H1 (cell line): ENCODE data around the gene TMEM92. TPM values are rescaled to one million over a fixed set of nuclear protein-coding genes. Genes with fewer than 3 reads are reported as not detected.
A peak's percentile ranks its signal among the peaks of the same experiment; 100 is the strongest.

ENCODE experiments used
- CTCF ChIA-PET: fragments of 300-600 bp; sonication (Branson Sonifier 250); formaldehyde crosslinking; loops from one replicate; lab custom pipeline; 2021; ENCODE audit not compliant: partially characterized antibody; lab: Charles Lee
- POLR2A ChIA-PET: fragments of 300-600 bp; sonication (Branson Sonifier 250); formaldehyde crosslinking; loops from one replicate; lab custom pipeline; 2021; ENCODE audit warnings: inconsistent platforms; ENCODE audit not compliant: partially characterized antibody; lab: Charles Lee
- DNase-seq, 2 experiments: peaks; one replicate each; pipeline versions ENCODE4 v3.0.0 to v3.0.0-alpha.2; 2010 to 2022; ENCODE audit warnings: low spot score in 2 of 2, low read depth in 1 of 2, mixed read lengths in 1 of 2
- FAIRE-seq: peaks from 2 replicates; lab custom pipeline; 2011; peaks lifted over from hg19 to GRCh38; lab: Jason Lieb, UNC
- H2AFZ ChIP-seq: 2 replicates; pipeline ENCODE4 v1.8.1; 2012; ENCODE audit warnings: low read length, inconsistent platforms
- H2AK5ac ChIP-seq: 2 replicates; pipeline ENCODE4 v1.6.1; 2013; ENCODE audit warnings: low read depth, low read length
- H2BK120ac ChIP-seq: replicated peaks from 2 replicates; pipeline ENCODE3; 2013; ENCODE audit warnings: low read depth, low read length, inconsistent platforms
- H2BK12ac ChIP-seq: 2 replicates; pipeline ENCODE4 v1.6.1; 2013; ENCODE audit warnings: low read depth, low read length
- H2BK15ac ChIP-seq: 2 replicates; pipeline ENCODE4 v1.6.1; 2013; ENCODE audit warnings: low read length
- H2BK20ac ChIP-seq: 2 replicates; pipeline ENCODE4 v1.6.1; 2013; ENCODE audit warnings: low read length
- H2BK5ac ChIP-seq: 2 replicates; pipeline ENCODE4 v1.6.1; 2013; ENCODE audit warnings: low read depth, low read length
- H3K14ac ChIP-seq: 2 replicates; pipeline ENCODE4 v1.6.1; 2013; ENCODE audit warnings: inconsistent platforms; ENCODE audit not compliant: insufficient read length
- H3K18ac ChIP-seq: 2 replicates; pipeline ENCODE4 v1.6.1; 2013; ENCODE audit warnings: low read length; ENCODE audit errors: extremely low read depth
- H3K23ac ChIP-seq: 2 replicates; pipeline ENCODE4 v1.6.1; 2013; ENCODE audit warnings: inconsistent platforms; ENCODE audit not compliant: insufficient read length
- H3K23me2 ChIP-seq: 2 replicates; pipeline ENCODE4 v1.6.1; 2013; ENCODE audit warnings: low read depth, low read length
- H3K27ac ChIP-seq: 2 replicates; pipeline ENCODE4 v1.6.1; 2011; ENCODE audit warnings: low read depth, low read length, inconsistent platforms
- H3K27me3 ChIP-seq, 4 experiments: replicated peaks in 1 of 4; 1 replicate in 1 of 4; 2 replicates in 3 of 4; pipeline versions ENCODE4 v1.6.1 to v1.8.1; 2011 to 2013; ENCODE audit warnings: low read length in 3 of 4, mild to moderate bottlenecking in 3 of 4, inconsistent platforms in 2 of 4, mixed read lengths in 2 of 4, moderate library complexity in 1 of 4; ENCODE audit not compliant: control insufficient read depth in 3 of 4, insufficient read depth in 3 of 4; ENCODE audit errors: extremely low read depth in 1 of 4
- H3K36me3 ChIP-seq, 4 experiments: 2 replicates each; pipeline versions ENCODE4 v1.6.1 to v1.8.1; 2011 to 2013; ENCODE audit warnings: mild to moderate bottlenecking in 4 of 4, low read length in 3 of 4, moderate library complexity in 2 of 4, control low read depth in 1 of 4, inconsistent platforms in 1 of 4; ENCODE audit not compliant: insufficient read depth in 4 of 4, control insufficient read depth in 2 of 4
- H3K4ac ChIP-seq: replicated peaks from 2 replicates; pipeline ENCODE3; 2013; ENCODE audit warnings: low read length, low read depth, mixed read lengths, inconsistent platforms; ENCODE audit not compliant: insufficient read length
- H3K4me1 ChIP-seq, 4 experiments: replicated peaks in 1 of 4; 1 replicate in 1 of 4; 2 replicates in 3 of 4; pipeline versions ENCODE4 v1.6.1 to v1.8.1; 2011 to 2013; ENCODE audit warnings: low read length in 3 of 4, inconsistent platforms in 2 of 4, mixed read lengths in 1 of 4; ENCODE audit not compliant: insufficient read depth in 4 of 4, control insufficient read depth in 3 of 4
- H3K4me2 ChIP-seq, 2 experiments: 2 replicates each; pipeline versions ENCODE4 v1.6.1 to v1.8.1; 2011 to 2013; ENCODE audit warnings: low read depth in 2 of 2, low read length in 2 of 2, control low read depth in 1 of 2, inconsistent platforms in 1 of 2, mild to moderate bottlenecking in 1 of 2; ENCODE audit not compliant: insufficient read depth in 1 of 2
- H3K4me3 ChIP-seq, 4 experiments: fragments of 200-600, 300-600 bp in 1 of 4; sonication (generic), shearing (Covaris generic), sonication (Bioruptor Twin) in 1 of 4; 2 replicates each; pipeline versions ENCODE4 v1.5.1 to v1.8.1; 2011 to 2016; ENCODE audit warnings: low read length in 4 of 4, low read depth in 3 of 4, control low read depth in 2 of 4, inconsistent platforms in 2 of 4, mild to moderate bottlenecking in 2 of 4, mixed read lengths in 1 of 4, moderate library complexity in 1 of 4; ENCODE audit not compliant: insufficient read depth in 2 of 4; ENCODE audit errors: extremely low read depth in 1 of 4
- H3K56ac ChIP-seq: replicated peaks from 2 replicates; pipeline ENCODE3; 2013; ENCODE audit warnings: low read depth, mild to moderate bottlenecking, mixed read lengths, low read length, inconsistent platforms; ENCODE audit not compliant: insufficient read length
- H3K79me1 ChIP-seq: 2 replicates; pipeline ENCODE4 v1.6.1; 2013; ENCODE audit warnings: low read depth, low read length, control low read depth
- H3K79me2 ChIP-seq, 2 experiments: 2 replicates each; pipeline versions ENCODE4 v1.6.1 to v1.8.1; 2012 to 2013; ENCODE audit warnings: low read length in 2 of 2, mild to moderate bottlenecking in 2 of 2, inconsistent platforms in 1 of 2; ENCODE audit not compliant: insufficient read depth in 2 of 2, control insufficient read depth in 1 of 2
- H3K9ac ChIP-seq, 4 experiments: replicated peaks in 1 of 4; 1 replicate in 1 of 4; 2 replicates in 3 of 4; pipeline versions ENCODE4 v1.6.1 to v1.8.1; 2011 to 2013; ENCODE audit warnings: low read depth in 3 of 4, low read length in 3 of 4, control low read depth in 2 of 4, mild to moderate bottlenecking in 2 of 4, moderate library complexity in 2 of 4, inconsistent platforms in 1 of 4; ENCODE audit errors: extremely low read depth in 1 of 4
- H3K9me3 ChIP-seq, 2 experiments: 2 replicates each; pipeline versions ENCODE4 v1.6.1 to v1.8.1; 2012 to 2013; ENCODE audit warnings: mild to moderate bottlenecking in 2 of 2, moderate library complexity in 2 of 2, control low read depth in 1 of 2, inconsistent platforms in 1 of 2, low read depth in 1 of 2, low read length in 1 of 2, mixed read lengths in 1 of 2; ENCODE audit not compliant: insufficient read depth in 2 of 2
- H4K20me1 ChIP-seq, 2 experiments: replicated peaks in 1 of 2; 2 replicates each; pipeline versions ENCODE3 to v1.8.1; 2011 to 2013; ENCODE audit warnings: inconsistent platforms in 2 of 2, low read length in 2 of 2, mild to moderate bottlenecking in 1 of 2; ENCODE audit not compliant: insufficient read depth in 2 of 2, control insufficient read depth in 1 of 2
- H4K5ac ChIP-seq: 2 replicates; pipeline ENCODE4 v1.6.1; 2013; ENCODE audit warnings: low read length, low read depth, mixed read lengths, inconsistent platforms; ENCODE audit not compliant: insufficient read length
- H4K8ac ChIP-seq: 2 replicates; pipeline ENCODE4 v1.8.0; 2013; ENCODE audit warnings: mild to moderate bottlenecking, moderate library complexity, low read length, inconsistent platforms; ENCODE audit not compliant: insufficient read depth; ENCODE audit errors: extremely low read depth
- H4K91ac ChIP-seq: replicated peaks from 2 replicates; pipeline ENCODE3; 2013; ENCODE audit warnings: low read length, mixed read lengths, inconsistent platforms; ENCODE audit not compliant: insufficient read length
- BRCA1 ChIP-seq: IDR thresholded peaks from 2 replicates; pipeline ENCODE4 v1.6.1; 2012; ENCODE audit warnings: low read depth, low read length, improper control_type of control experiment
- JUND ChIP-seq: IDR thresholded peaks from 2 replicates; pipeline ENCODE4 v1.6.1; 2011; ENCODE audit warnings: mild to moderate bottlenecking, improper control_type of control experiment, low read length
- KDM1A ChIP-seq: fragments of 200-600, 300-600 bp; sonication (generic); IDR thresholded peaks from 2 replicates; pipeline ENCODE4 v1.7.1; 2016; ENCODE audit warnings: mild to moderate bottlenecking, low read length, borderline replicate concordance
- KDM5A ChIP-seq: fragments of 200-600 bp; IDR thresholded peaks from 2 replicates; pipeline ENCODE4 v1.7.1; 2012; ENCODE audit warnings: mild to moderate bottlenecking, low read length, inconsistent platforms, mixed read lengths
- TCF12 ChIP-seq: IDR thresholded peaks from 2 replicates; pipeline ENCODE4 v1.6.1; 2011; ENCODE audit warnings: low read depth, mild to moderate bottlenecking, low read length
- WGBS, 2 experiments: shearing (Covaris generic) in 1 of 2; methylation state at CpG; one replicate each; pipeline versions ENCODE4 v1.1.6 to v1.1.7; 2013 to 2015; ENCODE audit warnings: low lambda C conversion rate in 2 of 2, mixed read lengths in 2 of 2, inconsistent platforms in 1 of 2, low coverage in 1 of 2, missing lambda C conversion rate in 1 of 2; ENCODE audit not compliant: insufficient replicate concordance in 2 of 2, insufficient coverage in 1 of 2, insufficient read length in 1 of 2; ENCODE audit errors: extremely low coverage in 1 of 2, missing lambda C conversion rate in 1 of 2; 5-methylcytosine and 5-hydroxymethylcytosine counted together
- polyA plus RNA-seq, 7 experiments: library from polyadenylated mRNA; depleted of rRNA in 3 of 7; stranded (reverse) in 5 of 7; unstranded in 2 of 7; fragments of >200 nt in 5 of 7; fragments of 200-250 nt in 2 of 7; gene quantifications; 1 replicate in 5 of 7; 2 replicates in 1 of 7; 4 replicates in 1 of 7; pipeline versions ENCODE4 v1.2.1 to v1.2.3, GENCODE V29; 2011 to 2013; ENCODE audit warnings: missing spikeins in 2 of 7, mixed read lengths in 2 of 7
- total RNA-seq: library from RNA; stranded (reverse); fragmentation: NEBNext Ultra II Directional; extraction: Animal tissue kit (Norgen Biotek cat#: 25700); gene quantifications from 2 replicates; pipeline ENCODE4 v1.2.1, GENCODE V29; 2021
- TF ChIP-seq, protein P1 (sequence below): IDR thresholded peaks from 2 replicates; pipeline ENCODE4 v1.6.1; 2011; ENCODE audit warnings: low read depth, mild to moderate bottlenecking, low read length; ENCODE audit not compliant: insufficient read depth

Gene TMEM92
- total and polyA plus RNA-seq, 2 of the 8 experiments (the other 6 are each of a cell fraction or from before 2014, with no cell fraction given), result 11.9 to 24.8 TPM

DNA sequence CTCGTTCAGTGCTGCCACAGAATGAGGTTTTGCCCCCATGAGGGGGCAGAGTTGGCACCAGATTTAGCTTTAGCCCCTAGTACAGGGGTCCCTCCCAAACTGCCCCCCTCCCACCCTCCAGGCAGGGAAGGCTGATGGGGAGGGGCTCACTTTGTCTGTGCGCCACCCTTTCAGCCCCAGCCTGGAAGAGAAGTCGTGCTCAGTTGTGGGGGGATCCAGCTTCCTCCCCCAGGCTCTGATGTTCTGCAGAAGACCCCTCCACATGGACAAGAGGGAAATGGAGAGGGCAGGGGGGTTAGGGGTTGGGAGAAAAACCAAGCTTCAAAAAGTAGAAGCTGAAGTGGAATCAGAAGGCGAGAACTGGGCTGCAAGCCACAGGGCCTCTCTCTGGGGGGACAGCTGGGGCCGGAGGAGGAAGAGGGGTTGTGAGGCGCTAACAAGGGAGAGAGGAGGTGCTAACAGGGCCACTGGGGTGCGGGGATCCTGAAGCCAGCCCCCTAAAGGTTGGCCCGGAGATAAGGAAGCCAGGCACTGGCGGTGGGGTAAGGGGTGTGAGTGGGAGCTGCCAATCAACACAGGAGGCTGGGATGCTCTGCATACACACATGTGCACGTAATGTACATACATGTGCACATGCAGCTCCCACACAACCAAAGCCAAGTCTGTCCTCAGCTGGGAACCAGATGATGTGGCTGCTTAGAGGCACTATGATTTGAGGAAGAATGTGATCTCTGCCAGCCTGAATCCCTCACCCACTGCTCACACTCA lies 7.0 kb upstream of the TMEM92 start:
- Histone ChIP-seq H3K4me3 (no peak overlapping the region), H3K79me2 (no peaks in the 10 kb centered on the region), H3K9me3 (no peaks in the 10 kb centered on the region), H4K91ac (no peak overlapping the region), H2BK5ac (no peak overlapping the region; the same call in 1 of the 2 replicates), H2BK15ac (peak overlapping the region; percentile 90; the same call in 1 of the 2 replicates), H3K23ac (no peak overlapping the region), H2BK120ac (no peak overlapping the region), H3K27ac (0 out of 2 replicates have a peak overlapping the region, but pooled peaks have one; percentile 4), H3K4me2 (no peak overlapping the region), H4K20me1 (no peaks in the 10 kb centered on the region), H2AFZ (no peak overlapping the region), H3K4me1 (peaks cover 2 to 33% (median 21%) of the 10 kb centered on the region in 4 experiments), H3K36me3 (no peaks in the 10 kb centered on the region), H2BK20ac (0 out of 2 replicates have a peak overlapping the region, but pooled peaks have one; percentile 82), H4K8ac (no peak overlapping the region), H4K5ac (no peak overlapping the region), H3K9ac (no peak overlapping the region), H3K23me2 (peaks cover 5% of the 10 kb centered on the region; the same call in 1 of the 2 replicates), H3K56ac (no peak overlapping the region), H2BK12ac (peak overlapping the region; percentile 84; the same call in 1 of the 2 replicates), H3K4ac (no peak overlapping the region), H3K18ac (no peak overlapping the region), H2AK5ac (peak overlapping the region; percentile 97; the same call in 1 of the 2 replicates), H3K27me3 (peaks cover 0 to 2% (median under 1%) of the 10 kb centered on the region in 4 experiments; a peak in 3 of 7 replicates), H3K79me1 (0 out of 2 replicates have a peak, but pooled peaks cover 3% of the 10 kb centered on the region), H3K14ac (no peak overlapping the region)
- WGBS, 2 experiments, result 81% methylated on average over 10 of the region's 10 CpGs; no CpG with 5 or more reads in 1 of the 2 experiments
- TF ChIP-seq KDM1A (no peak), TCF12 (no peak), JUND (no peak), KDM5A (no peak), BRCA1 (no peak)
- TF ChIP-seq, protein P1, sequence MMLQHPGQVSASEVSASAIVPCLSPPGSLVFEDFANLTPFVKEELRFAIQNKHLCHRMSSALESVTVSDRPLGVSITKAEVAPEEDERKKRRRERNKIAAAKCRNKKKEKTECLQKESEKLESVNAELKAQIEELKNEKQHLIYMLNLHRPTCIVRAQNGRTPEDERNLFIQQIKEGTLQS, result no peak
- FAIRE-seq (no peak), DNase-seq (no peak)
- CTCF ChIA-PET, result interaction anchor here (0.6 to 41.5 kb wide), 13 partner anchors 10 to 105 kb away, joined by 3 to 1349 read pairs (median 9); partner anchors contain the start of gene COL1A1
- POLR2A ChIA-PET, result interaction anchor here (0.7 to 4.1 kb wide), 4 partner anchors 9 to 65 kb away, joined by 3 to 20 read pairs (median 3); partner anchors contain the start of gene COL1A1
